ENCODE data around the gene ARHGAP10.

Gene ARHGAP10

DNA sequence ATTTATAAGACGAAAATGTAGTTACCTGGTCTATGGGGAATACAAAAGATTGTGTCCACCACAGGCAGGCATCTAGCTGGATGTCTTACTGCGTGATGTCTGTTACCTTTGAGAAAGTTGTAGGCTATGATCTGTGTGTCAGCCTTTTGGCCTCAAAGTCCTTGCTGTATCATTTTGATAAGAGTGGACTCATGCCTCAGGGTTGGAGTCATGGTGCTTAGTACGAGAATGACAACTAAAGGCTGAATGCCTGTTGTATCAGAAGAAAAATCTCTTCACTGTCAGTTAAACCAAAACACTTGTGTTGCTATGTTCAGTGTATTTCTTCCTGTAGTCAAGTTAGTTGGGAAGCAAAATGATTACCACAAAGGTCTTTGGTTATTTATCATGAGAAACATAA, 226.2 kb downstream of the ARHGAP10 start:
- ChIA-PET CTCF (interaction anchor here (1.2 kb wide), 1 partner anchor 10 kb away, joined by 3 read pairs; no protein-coding TSS in a partner anchor), POLR2A (no interaction called here)
- no peak for DNase-seq (ENCODE audit: extremely low spot score)
- TF ChIP-seq, protein P1, sequence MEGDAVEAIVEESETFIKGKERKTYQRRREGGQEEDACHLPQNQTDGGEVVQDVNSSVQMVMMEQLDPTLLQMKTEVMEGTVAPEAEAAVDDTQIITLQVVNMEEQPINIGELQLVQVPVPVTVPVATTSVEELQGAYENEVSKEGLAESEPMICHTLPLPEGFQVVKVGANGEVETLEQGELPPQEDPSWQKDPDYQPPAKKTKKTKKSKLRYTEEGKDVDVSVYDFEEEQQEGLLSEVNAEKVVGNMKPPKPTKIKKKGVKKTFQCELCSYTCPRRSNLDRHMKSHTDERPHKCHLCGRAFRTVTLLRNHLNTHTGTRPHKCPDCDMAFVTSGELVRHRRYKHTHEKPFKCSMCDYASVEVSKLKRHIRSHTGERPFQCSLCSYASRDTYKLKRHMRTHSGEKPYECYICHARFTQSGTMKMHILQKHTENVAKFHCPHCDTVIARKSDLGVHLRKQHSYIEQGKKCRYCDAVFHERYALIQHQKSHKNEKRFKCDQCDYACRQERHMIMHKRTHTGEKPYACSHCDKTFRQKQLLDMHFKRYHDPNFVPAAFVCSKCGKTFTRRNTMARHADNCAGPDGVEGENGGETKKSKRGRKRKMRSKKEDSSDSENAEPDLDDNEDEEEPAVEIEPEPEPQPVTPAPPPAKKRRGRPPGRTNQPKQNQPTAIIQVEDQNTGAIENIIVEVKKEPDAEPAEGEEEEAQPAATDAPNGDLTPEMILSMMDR (IDR thresholded peaks at IDR 0.05; ENCODE audit: control extremely low read depth, extremely low read depth, low read depth, missing control alignments) = no peak

DNA sequence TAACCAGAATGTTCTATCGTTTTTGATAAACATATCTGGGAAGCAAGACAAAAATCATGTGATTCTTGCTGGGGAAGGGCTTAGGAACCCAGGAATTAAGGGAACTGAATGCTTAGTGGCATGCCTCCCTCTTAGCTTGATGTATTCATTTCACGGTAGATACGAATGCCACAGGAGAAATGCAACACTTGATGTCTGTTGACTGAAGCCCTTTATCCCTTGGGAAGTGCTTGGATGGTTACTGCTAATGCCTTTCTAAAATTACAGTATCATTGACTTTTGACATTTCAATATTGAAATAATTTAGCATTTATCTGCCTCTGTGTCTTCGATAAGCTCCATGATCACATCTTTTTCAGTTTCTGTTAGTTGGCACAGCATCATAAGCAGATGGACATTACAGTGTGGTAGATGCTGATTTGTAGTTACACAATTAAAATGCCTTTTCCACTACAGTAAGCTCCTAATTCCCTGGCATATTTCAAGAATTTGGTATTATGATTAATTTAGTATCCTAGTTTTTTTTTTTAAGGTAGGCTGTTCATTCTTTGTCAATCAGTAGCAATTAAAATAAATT, 226.7 kb downstream of the ARHGAP10 start:
- ChIA-PET CTCF (interaction anchor here (1.2 to 1.4 kb wide), 2 partner anchors 9 to 19 kb away, joined by 3 to 4 read pairs; no protein-coding TSS in a partner anchor), POLR2A (no interaction called here)
- TF ChIP-seq, protein P1 (IDR thresholded peaks at IDR 0.05; ENCODE audit: control extremely low read depth, extremely low read depth, low read depth, missing control alignments) = no peak
- no peak for DNase-seq (ENCODE audit: extremely low spot score)

DNA sequence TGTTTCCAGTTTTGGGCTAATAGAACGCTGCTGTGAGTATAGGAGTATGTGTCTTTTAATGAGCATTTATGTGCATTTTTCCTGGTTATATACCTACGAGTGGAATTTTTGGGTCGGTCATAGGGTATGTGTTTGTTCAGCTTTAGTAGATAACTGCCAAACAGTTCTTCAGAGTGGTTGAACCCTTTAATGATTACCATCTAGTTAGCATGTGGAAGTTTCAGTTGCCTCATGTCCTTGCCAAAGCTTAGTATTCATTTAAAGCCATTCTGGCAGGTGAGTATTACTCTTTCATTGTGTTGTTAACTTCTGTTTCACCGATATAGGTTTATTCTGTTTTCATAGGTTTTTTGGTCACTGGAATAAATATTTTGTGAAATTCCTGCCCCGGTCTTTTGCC, 229.1 kb downstream of the ARHGAP10 start:
- DNase-seq (ENCODE audit: extremely low spot score) = no peak
- ChIA-PET CTCF (interaction anchor here (1.1 to 1.7 kb wide), 2 partner anchors 10 to 52 kb away, joined by 3 read pairs; no protein-coding TSS in a partner anchor), POLR2A (no interaction called here)
- TF ChIP-seq, protein P1 (IDR thresholded peaks at IDR 0.05; ENCODE audit: control extremely low read depth, extremely low read depth, low read depth, missing control alignments) = no peak

DNA sequence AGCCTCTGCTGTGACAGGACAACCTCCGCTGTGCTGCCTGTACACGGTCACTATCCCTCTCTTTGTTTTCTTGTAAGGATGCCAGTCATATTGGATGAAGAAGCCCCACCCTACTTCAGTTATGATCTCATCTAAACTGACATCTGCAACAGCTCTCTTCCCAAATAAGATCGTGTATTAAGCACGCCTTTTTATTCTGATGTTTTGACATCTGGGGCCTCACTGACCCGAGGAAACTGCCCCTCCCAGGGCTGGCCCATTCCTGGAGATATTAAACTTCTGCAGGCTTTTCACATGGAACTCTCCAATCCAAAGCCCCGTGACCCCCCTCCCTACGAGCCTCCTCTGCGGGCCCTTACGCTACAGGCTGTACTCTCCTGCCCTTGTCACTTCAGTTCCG, 232.0 kb downstream of the ARHGAP10 start:
- no peak for DNase-seq (ENCODE audit: extremely low spot score)

DNA sequence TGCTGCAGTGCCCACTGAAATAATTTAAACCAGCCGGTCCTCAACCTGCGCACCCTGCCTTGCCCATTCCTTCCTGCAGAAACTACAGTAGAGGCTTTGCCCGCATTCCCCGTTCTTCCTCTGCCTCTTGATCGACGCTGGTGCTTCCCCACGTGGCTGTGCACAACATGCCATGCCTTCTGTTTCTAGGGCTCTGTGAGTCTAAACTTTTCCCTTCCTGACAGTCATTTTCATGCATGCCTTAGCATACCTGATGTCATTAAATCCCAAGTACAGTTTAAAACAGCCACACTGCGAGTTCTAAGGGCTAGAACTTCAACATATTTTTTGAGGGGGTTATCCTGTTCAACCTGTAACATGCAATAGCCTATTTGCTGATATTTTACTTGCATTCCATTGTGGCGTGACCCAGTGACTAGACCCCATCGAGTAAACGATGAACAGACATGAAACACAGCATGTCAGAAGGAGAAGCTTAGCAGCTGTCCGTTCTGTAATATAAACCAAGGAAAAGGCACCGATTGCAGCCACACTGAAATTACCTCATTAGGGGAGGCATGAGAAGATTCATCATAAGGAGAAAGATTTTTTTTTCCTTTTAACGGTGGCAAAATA, 232.5 kb downstream of the ARHGAP10 start:
- ChIA-PET CTCF (interaction anchor here (1.7 kb wide), 1 partner anchor 20 kb away, joined by 7 read pairs; no protein-coding TSS in a partner anchor), POLR2A (no interaction called here)
- no peak for DNase-seq (ENCODE audit: extremely low spot score)
- TF ChIP-seq, protein P1 (IDR thresholded peaks at IDR 0.05; ENCODE audit: control extremely low read depth, extremely low read depth, low read depth, missing control alignments) = no peak

More for the DNA sequence above, 232.0 kb downstream of the ARHGAP10 start:
- TF ChIP-seq, protein P1 (IDR thresholded peaks at IDR 0.05; ENCODE audit: control extremely low read depth, extremely low read depth, low read depth, missing control alignments) = no peak
- POLR2A ChIA-PET = no interaction called here
- CTCF ChIA-PET = no interaction called here

DNA sequence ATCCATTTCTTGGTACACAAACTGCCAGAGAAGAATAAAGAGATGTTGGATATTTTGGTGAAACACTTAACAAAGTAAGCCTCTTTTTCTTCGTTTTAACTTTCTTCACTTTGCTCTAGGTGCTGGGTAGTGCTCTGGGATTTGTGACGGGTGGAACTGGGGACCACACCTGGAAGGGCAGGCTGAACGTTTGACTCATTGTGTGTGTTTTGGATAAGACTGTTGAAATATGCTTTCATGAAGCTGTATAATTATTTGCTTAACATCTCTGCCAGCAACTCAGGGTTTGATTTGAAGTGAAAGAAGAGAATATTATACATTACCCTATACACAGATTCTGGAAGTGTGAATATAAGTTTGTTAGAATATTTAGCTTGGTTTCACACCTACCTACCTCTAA, 233.2 kb downstream of the ARHGAP10 start:
- POLR2A ChIA-PET = no interaction called here
- TF ChIP-seq, protein P1 (IDR thresholded peaks at IDR 0.05; ENCODE audit: control extremely low read depth, extremely low read depth, low read depth, missing control alignments) = no peak
- no peak for DNase-seq (ENCODE audit: extremely low spot score)
- CTCF ChIA-PET = interaction anchor here (1.0 to 1.7 kb wide), 3 partner anchors 19 to 51 kb away, joined by 3 to 7 read pairs (median 3); no protein-coding TSS in a partner anchor

Measured in GM10248 (cell line).